Liver (tissue), 9 donors: Measurements from ENCODE around the gene GBX1. TPM values are rescaled to one million over a fixed set of nuclear protein-coding genes. Genes with fewer than 3 reads are reported as not detected.

ENCODE experiments used
- DNase-seq: peaks from one replicate; pipeline ENCODE4 v3.0.0-alpha.2; 2017; ENCODE audit warnings: low spot score
- H3K27ac ChIP-seq, 2 donors: one replicate each; pipeline ENCODE4 v1.7.0; 2013; ENCODE audit warnings: inconsistent platforms in 2 of 2, low read length in 2 of 2, control low read depth in 1 of 2, low read depth in 1 of 2, mild to moderate bottlenecking in 1 of 2
- H3K27me3 ChIP-seq, 4 donors: one replicate each; pipeline versions ENCODE4 v1.6.1 to v1.7.0; 2013; ENCODE audit warnings: low read length in 3 of 4, inconsistent platforms in 1 of 4, mild to moderate bottlenecking in 1 of 4, moderate library complexity in 1 of 4; ENCODE audit not compliant: control insufficient read depth in 4 of 4, insufficient read depth in 4 of 4
- H3K36me3 ChIP-seq, 4 donors: one replicate each; pipeline versions ENCODE4 v1.6.1 to v1.7.0; 2013; ENCODE audit warnings: low read length in 3 of 4, mild to moderate bottlenecking in 3 of 4, low read depth in 1 of 4, moderate library complexity in 1 of 4; ENCODE audit not compliant: control insufficient read depth in 4 of 4, insufficient read depth in 3 of 4
- H3K4me1 ChIP-seq, 4 donors: one replicate each; pipeline versions ENCODE4 v1.6.1 to v1.7.0; 2013; ENCODE audit warnings: low read length in 3 of 4, mild to moderate bottlenecking in 3 of 4, moderate library complexity in 1 of 4; ENCODE audit not compliant: control insufficient read depth in 4 of 4, insufficient read depth in 4 of 4
- H3K4me3 ChIP-seq, 3 donors: one replicate each; pipeline versions ENCODE4 v1.6.1 to v1.7.0; 2013; ENCODE audit warnings: low read length in 3 of 3, control low read depth in 1 of 3, low read depth in 1 of 3, mild to moderate bottlenecking in 1 of 3
- H3K9ac ChIP-seq, 2 donors: one replicate each; pipeline ENCODE4 v1.7.0; 2013; ENCODE audit warnings: low read length in 2 of 2, mild to moderate bottlenecking in 2 of 2, moderate library complexity in 2 of 2, control low read depth in 1 of 2, low read depth in 1 of 2
- H3K9me3 ChIP-seq, 4 donors: one replicate each; pipeline versions ENCODE4 v1.6.1 to v1.7.0; 2013; ENCODE audit warnings: low read length in 3 of 4; ENCODE audit not compliant: control insufficient read depth in 4 of 4
- CTCF ChIP-seq: fragments of 150-350 bp; IDR thresholded peaks from 2 replicates; pipeline ENCODE4 v1.5.1; 2017; ENCODE audit warnings: improper control_type of control experiment, low read depth, low read length; ENCODE audit not compliant: missing input control
- EGR1 ChIP-seq, 2 donors: IDR thresholded peaks; 2 replicates each; pipeline ENCODE4 v1.6.1; 2016 to 2018; ENCODE audit warnings: antibody characterized with exemption in 2 of 2, low read depth in 2 of 2
- FOXA1 ChIP-seq: IDR thresholded peaks from 2 replicates; pipeline ENCODE4 v1.6.1; 2016; ENCODE audit warnings: antibody characterized with exemption
- FOXA2 ChIP-seq: IDR thresholded peaks from 2 replicates; pipeline ENCODE4 v1.6.1; 2016; ENCODE audit warnings: antibody characterized with exemption
- GABPA ChIP-seq, 2 donors: IDR thresholded peaks in 1 of 2; conservative IDR thresholded peaks in 1 of 2; 2 replicates each; pipeline ENCODE4 v1.6.1; 2016; ENCODE audit warnings: antibody characterized with exemption in 2 of 2, mild to moderate bottlenecking in 1 of 2, moderate library complexity in 1 of 2
- HNF4A ChIP-seq, 2 donors: conservative IDR thresholded peaks; 2 replicates each; pipeline ENCODE4 v1.6.1; 2016; ENCODE audit warnings: antibody characterized with exemption in 2 of 2, mild to moderate bottlenecking in 2 of 2
- HNF4G ChIP-seq: IDR thresholded peaks from 2 replicates; pipeline ENCODE4 v1.6.1; 2016; ENCODE audit warnings: antibody characterized with exemption
- JUND ChIP-seq, 2 donors: IDR thresholded peaks; 2 replicates each; pipeline ENCODE4 v1.6.1; 2016; ENCODE audit warnings: antibody characterized with exemption in 2 of 2
- NR2F2 ChIP-seq: IDR thresholded peaks from 2 replicates; pipeline ENCODE4 v1.6.1; 2016; ENCODE audit warnings: antibody characterized with exemption
- RAD21 ChIP-seq, 2 donors: IDR thresholded peaks; 2 replicates each; pipeline ENCODE4 v1.6.1; 2016; ENCODE audit warnings: antibody characterized with exemption in 2 of 2, mild to moderate bottlenecking in 2 of 2
- RXRA ChIP-seq, 2 donors: IDR thresholded peaks; 2 replicates each; pipeline ENCODE4 v1.6.1; 2017 to 2018; ENCODE audit warnings: antibody characterized with exemption in 2 of 2, mild to moderate bottlenecking in 1 of 2
- SP1 ChIP-seq: IDR thresholded peaks from 2 replicates; pipeline ENCODE4 v1.6.1; 2018; ENCODE audit warnings: antibody characterized with exemption, mild to moderate bottlenecking
- TAF1 ChIP-seq: conservative IDR thresholded peaks from 2 replicates; pipeline ENCODE4 v1.6.1; 2016; ENCODE audit warnings: antibody characterized with exemption, mild to moderate bottlenecking
- YY1 ChIP-seq: IDR thresholded peaks from 2 replicates; pipeline ENCODE4 v1.6.1; 2016; ENCODE audit warnings: antibody characterized with exemption, mild to moderate bottlenecking
- ZBTB33 ChIP-seq: IDR thresholded peaks from 2 replicates; pipeline ENCODE4 v1.6.1; 2016; ENCODE audit warnings: antibody characterized with exemption
- WGBS: extraction: QIAGEN DNeasy Blood & Tissue Kit; methylation state at CpG from one replicate; pipeline ENCODE4 v1.1.7; 2013; 5-methylcytosine and 5-hydroxymethylcytosine counted together
- polyA plus RNA-seq, 2 donors: library from polyadenylated mRNA; stranded (reverse) in 1 of 2; unstranded in 1 of 2; fragments of 200-250 nt in 1 of 2; fragments of >200 nt in 1 of 2; fragmentation: Nextera tagmentation in 1 of 2; extraction: Ambion mirVana in 1 of 2; gene quantifications; one replicate each; pipeline versions ENCODE4 v1.2.1 to v1.2.3, GENCODE V29; 2013 to 2015
- total RNA-seq, 2 donors: library from RNA; depleted of rRNA; stranded (reverse); fragments of >200 nt; gene quantifications; one replicate each; pipeline ENCODE4 v1.2.3, GENCODE V29; 2014
- TF ChIP-seq, protein P1 (sequence below): IDR thresholded peaks from 2 replicates; pipeline ENCODE4 v1.6.1; 2016; ENCODE audit warnings: antibody characterized with exemption
- TF ChIP-seq, protein P2 (sequence below): IDR thresholded peaks from 2 replicates; pipeline ENCODE4 v1.6.1; 2016; ENCODE audit warnings: antibody characterized with exemption, mild to moderate bottlenecking
- donor health status: healthy.
- donor health status: healthy.
- donor health status: healthy.
- donor health status: healthy.
- donor health status: healthy.

Gene GBX1
- total and polyA plus RNA-seq, 4 donors, result not detected

DNA sequence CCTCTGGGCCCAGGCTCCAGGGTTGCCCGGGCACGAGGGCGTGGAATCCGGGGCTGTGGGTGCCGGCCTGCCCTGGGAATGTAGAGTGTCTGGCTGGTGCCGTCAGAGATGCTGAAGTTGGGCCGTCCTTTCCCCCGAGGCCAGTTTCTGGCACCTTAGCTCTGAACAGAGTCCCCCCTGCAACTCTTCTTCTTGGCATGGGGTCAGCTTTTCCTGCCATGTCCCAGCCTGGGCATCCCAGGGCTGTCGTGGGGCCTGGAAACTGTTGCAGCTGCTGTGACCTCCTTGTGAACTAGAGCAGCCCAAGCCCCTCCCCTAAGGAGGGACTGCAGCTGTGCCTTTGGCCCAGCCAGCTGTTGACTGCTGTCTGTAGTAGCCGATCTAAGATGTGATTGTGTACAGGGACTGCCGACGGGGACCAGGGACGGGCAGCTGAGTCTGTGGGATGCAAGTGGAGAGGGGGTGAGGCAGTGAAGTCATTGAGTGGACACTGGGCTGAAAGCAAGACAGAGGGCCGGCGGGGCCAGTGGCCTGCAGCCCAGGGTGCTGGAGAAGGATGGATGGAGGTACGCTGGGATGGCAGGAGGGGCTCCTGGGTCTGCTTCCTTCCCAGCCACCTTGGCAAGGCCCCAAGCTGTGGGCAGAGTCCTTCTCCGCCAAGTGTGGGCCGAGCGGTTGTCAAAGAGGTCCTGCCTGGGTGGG, 35.8 kb downstream of the GBX1 start:
- H3K27ac ChIP-seq, result no peak overlapping the region
- H3K9me3 ChIP-seq, result no peaks in the 10 kb centered on the region
- WGBS, result 90% methylated on average over 19 of the region's 19 CpGs
- H3K9ac ChIP-seq, result no peak overlapping the region
- TF ChIP-seq, protein P1, sequence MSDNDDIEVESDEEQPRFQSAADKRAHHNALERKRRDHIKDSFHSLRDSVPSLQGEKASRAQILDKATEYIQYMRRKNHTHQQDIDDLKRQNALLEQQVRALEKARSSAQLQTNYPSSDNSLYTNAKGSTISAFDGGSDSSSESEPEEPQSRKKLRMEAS, result no peak
- TF ChIP-seq, protein P2, sequence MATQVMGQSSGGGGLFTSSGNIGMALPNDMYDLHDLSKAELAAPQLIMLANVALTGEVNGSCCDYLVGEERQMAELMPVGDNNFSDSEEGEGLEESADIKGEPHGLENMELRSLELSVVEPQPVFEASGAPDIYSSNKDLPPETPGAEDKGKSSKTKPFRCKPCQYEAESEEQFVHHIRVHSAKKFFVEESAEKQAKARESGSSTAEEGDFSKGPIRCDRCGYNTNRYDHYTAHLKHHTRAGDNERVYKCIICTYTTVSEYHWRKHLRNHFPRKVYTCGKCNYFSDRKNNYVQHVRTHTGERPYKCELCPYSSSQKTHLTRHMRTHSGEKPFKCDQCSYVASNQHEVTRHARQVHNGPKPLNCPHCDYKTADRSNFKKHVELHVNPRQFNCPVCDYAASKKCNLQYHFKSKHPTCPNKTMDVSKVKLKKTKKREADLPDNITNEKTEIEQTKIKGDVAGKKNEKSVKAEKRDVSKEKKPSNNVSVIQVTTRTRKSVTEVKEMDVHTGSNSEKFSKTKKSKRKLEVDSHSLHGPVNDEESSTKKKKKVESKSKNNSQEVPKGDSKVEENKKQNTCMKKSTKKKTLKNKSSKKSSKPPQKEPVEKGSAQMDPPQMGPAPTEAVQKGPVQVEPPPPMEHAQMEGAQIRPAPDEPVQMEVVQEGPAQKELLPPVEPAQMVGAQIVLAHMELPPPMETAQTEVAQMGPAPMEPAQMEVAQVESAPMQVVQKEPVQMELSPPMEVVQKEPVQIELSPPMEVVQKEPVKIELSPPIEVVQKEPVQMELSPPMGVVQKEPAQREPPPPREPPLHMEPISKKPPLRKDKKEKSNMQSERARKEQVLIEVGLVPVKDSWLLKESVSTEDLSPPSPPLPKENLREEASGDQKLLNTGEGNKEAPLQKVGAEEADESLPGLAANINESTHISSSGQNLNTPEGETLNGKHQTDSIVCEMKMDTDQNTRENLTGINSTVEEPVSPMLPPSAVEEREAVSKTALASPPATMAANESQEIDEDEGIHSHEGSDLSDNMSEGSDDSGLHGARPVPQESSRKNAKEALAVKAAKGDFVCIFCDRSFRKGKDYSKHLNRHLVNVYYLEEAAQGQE, result no peak
- TF ChIP-seq NR2F2, result no peak
- TF ChIP-seq SP1, result no peak
- no peak for TF ChIP-seq FOXA2
- no peak for TF ChIP-seq RAD21 (IDR thresholded peaks at IDR 0.05)
- TF ChIP-seq CTCF, result no peak
- TF ChIP-seq TAF1, result no peak
- TF ChIP-seq RXRA (IDR thresholded peaks at IDR 0.05), result no peak
- no peak for TF ChIP-seq ZBTB33
- no peak for TF ChIP-seq HNF4G
- TF ChIP-seq HNF4A (conservative IDR thresholded peaks at IDR 0.05), result no peak
- TF ChIP-seq EGR1 (IDR thresholded peaks at IDR 0.05; ENCODE audit: low read depth in 2 of 2), result no peak
- TF ChIP-seq GABPA (IDR thresholded peaks at IDR 0.05 in 1 of 2, conservative IDR thresholded peaks at IDR 0.05 in 1 of 2), result no peak
- no peak for TF ChIP-seq YY1
- no peak for TF ChIP-seq JUND (IDR thresholded peaks at IDR 0.05)
- TF ChIP-seq FOXA1, result no peak
- H3K4me1 ChIP-seq, result no peaks in the 10 kb centered on the region
- no peaks in the 10 kb centered on the region for H3K27me3 ChIP-seq
- peaks cover 19 to 72% (median 37%) of the 10 kb centered on the region in 4 donors for H3K36me3 ChIP-seq
- no peak overlapping the region for H3K4me3 ChIP-seq
- no peak for DNase-seq
